Activated CD8-positive, alpha-beta T cell treated with anti-CD3 and anti-CD28 coated beads, Interleukin-2, amount 10 ng/mL, durations not matched to agents 7 days and 5 days (primary cell): ENCODE data around the gene RNF224. TPM values are rescaled to one million over a fixed set of nuclear protein-coding genes. Genes with fewer than 3 reads are reported as not detected.

Experiments
- ATAC-seq: fragments of 150-1000 bp; cut with Tn5 transposase; one replicate; pipeline ENCODE4 v1.10.0; 2021; ENCODE audit warnings: moderate library complexity
- CTCF ChIA-PET: fragments of 350-600 bp; sonication (Branson Sonifier 250); formaldehyde crosslinking; loops from one replicate; lab custom pipeline; 2021; ENCODE audit warnings: antibody characterized with exemption; lab: Charles Lee
- POLR2A ChIA-PET: fragments of 350-600 bp; sonication (Branson Sonifier 250); formaldehyde crosslinking; loops from one replicate; lab custom pipeline; 2021; ENCODE audit warnings: antibody characterized with exemption; lab: Charles Lee
- DNase-seq: peaks from one replicate; pipeline ENCODE4 v3.0.0-alpha.2; 2020
- H3K27ac Mint-ChIP-seq: one replicate; pipeline ENCODE4 v1.8.0; 2021; ENCODE audit warnings: mild to moderate bottlenecking, mixed read lengths
- H3K27me3 Mint-ChIP-seq: one replicate; pipeline ENCODE4 v1.8.0; 2021; ENCODE audit warnings: low read depth, mixed read lengths
- H3K36me3 Mint-ChIP-seq: one replicate; pipeline ENCODE4 v1.8.0; 2021; ENCODE audit warnings: low read depth, mixed read lengths
- H3K4me1 Mint-ChIP-seq: one replicate; pipeline ENCODE4 v1.8.0; 2021; ENCODE audit warnings: low read depth, mixed read lengths
- H3K4me3 Mint-ChIP-seq: one replicate; pipeline ENCODE4 v1.8.0; 2021; ENCODE audit warnings: mild to moderate bottlenecking, mixed read lengths
- H3K9me3 Mint-ChIP-seq: one replicate; pipeline ENCODE4 v1.8.0; 2022; ENCODE audit warnings: mixed read lengths; ENCODE audit not compliant: insufficient read depth
- total RNA-seq, 2 experiments: library from RNA; stranded (reverse); gene quantifications; one replicate each; pipeline ENCODE4 v1.2.3, GENCODE V29; 2021

The RNF224 gene
- total RNA-seq, 2 experiments from 2014 or later = not detected

- Mint-ChIP-seq H3K9me3 (no peaks in the 10 kb centered on the region), H3K27me3 (no peaks in the 10 kb centered on the region), H3K4me3 (peak overlapping the region; percentile 86), H3K4me1 (peaks cover 43% of the 10 kb centered on the region), H3K36me3 (peaks cover 8% of the 10 kb centered on the region), H3K27ac (peak overlapping the region; percentile 86)
- POLR2A ChIA-PET = interaction anchor here (0.6 to 1.9 kb wide), 9 partner anchors 13 to 394 kb away, joined by 3 to 20 read pairs (median 4); partner anchors contain the start of genes ANAPC2, NELFB, SSNA1 and TUBB4B
- DNase-seq (no peak), ATAC-seq (no peak)
- CTCF ChIA-PET = interaction anchor here (0.6 to 1.9 kb wide), 8 partner anchors 9 to 133 kb away, joined by 3 to 13 read pairs (median 4); partner anchors contain the start of genes ANAPC2 and SSNA1
These were observed 26.0 kb upstream of the RNF224 start for GRCh38 chr9:137201205-137201868.

GRCh38 chr9:137202966-137203365, 24.3 kb upstream of the RNF224 start:
- DNase-seq (no peak), ATAC-seq (no peak)
- no peaks in the 10 kb centered on the region for H3K9me3 Mint-ChIP-seq
- no peaks in the 10 kb centered on the region for H3K27me3 Mint-ChIP-seq
- POLR2A ChIA-PET = interaction anchor here (1.0 kb wide), 1 partner anchor 14 kb away, joined by 3 read pairs; the partner anchor contains the start of genes ANAPC2 and SSNA1
- CTCF ChIA-PET = interaction anchor here (0.9 to 1.1 kb wide), 2 partner anchors 24 to 34 kb away, joined by 3 read pairs; partner anchors contain the start of gene RNF224
- no peak overlapping the region for H3K27ac Mint-ChIP-seq
- peaks cover 20% of the 10 kb centered on the region for H3K36me3 Mint-ChIP-seq
- H3K4me3 Mint-ChIP-seq = no peak overlapping the region
- peaks cover 57% of the 10 kb centered on the region for H3K4me1 Mint-ChIP-seq

DNA sequence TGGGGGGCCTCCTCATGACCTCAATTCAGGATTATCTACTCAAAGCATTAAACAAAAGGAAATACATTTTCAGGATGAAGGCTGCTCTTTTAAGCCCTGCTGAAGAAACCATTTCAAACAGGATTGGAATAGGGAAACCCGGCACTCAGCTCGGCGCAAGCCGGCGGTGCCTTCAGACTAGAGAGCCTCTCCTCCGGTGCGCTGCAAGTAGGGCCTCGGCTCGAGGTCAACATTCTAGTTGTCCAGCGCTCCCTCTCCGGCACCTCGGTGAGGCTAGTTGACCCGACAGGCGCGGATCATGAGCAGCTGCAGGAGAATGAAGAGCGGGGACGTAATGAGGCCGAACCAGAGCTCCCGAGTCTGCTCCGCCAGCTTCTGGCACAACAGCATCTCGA, 22.6 kb upstream of the RNF224 start:
- Mint-ChIP-seq H3K36me3 (peaks cover 31% of the 10 kb centered on the region), H3K4me3 (peak overlapping the region; percentile 94), H3K27ac (peak overlapping the region; percentile 97), H3K9me3 (no peaks in the 10 kb centered on the region), H3K27me3 (no peaks in the 10 kb centered on the region), H3K4me1 (peaks cover 51% of the 10 kb centered on the region)
- POLR2A ChIA-PET = interaction anchor here (0.6 to 2.6 kb wide), 9 partner anchors 9 to 109 kb away, joined by 3 to 12 read pairs (median 4); partner anchors contain the start of genes RNF208 and SSNA1
- no peak for DNase-seq
- no peak for ATAC-seq
- CTCF ChIA-PET = interaction anchor here (0.9 to 1.8 kb wide), 7 partner anchors 16 to 302 kb away, joined by 3 to 7 read pairs (median 3); partner anchors contain the start of gene SSNA1

DNA sequence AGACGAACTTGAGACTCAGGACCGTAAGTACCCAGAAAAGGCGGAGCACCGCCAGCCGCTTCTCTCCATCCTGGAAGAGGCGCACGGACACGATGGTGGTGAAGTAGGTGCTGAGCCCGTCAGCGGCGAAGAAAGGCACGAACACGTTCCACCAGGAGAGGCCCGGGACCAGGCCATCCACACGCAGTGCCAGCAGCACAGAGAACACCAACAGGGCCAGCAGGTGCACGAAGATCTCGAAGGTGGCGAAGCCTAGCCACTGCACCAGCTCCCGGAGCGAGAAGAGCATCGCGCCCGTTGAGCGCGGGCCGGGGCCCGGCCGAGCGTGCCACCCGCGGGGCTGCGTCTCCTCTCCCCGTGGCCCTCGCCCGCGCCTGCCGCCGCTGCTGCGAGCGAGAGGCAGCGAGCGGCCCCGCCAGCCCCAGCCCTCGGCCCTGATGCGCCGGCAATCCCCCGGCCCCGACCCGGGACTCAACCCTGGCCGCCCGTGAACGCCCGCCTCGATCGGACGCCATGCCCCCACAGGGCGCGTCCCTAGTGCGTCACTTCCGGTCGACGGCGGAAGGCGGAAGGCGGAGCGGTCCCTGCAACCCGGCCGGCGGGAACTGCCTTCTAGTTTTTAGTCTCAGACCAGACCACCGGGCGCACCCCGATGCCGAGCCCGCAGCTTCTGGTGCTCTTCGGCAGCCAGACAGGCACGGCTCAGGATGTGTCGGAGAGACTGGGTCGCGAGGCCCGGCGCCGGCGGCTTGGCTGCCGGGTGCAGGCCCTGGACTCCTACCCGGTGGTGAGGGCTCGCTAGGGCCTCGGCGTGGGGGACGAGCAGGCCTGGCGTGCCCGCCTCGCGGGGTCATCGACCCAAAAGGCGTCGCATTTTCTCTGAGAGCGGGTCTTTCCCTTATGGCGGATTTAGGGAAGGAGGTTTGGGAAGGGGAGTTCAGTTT, 21.9 kb upstream of the RNF224 start, which contains the start of the genes NDOR1 and TMEM203:
Gene NDOR1 (plus strand): TSS at position 575 of the 944 bp plus-strand sequence. CDS start 78 bp downstream, at position 653.
Gene TMEM203 (minus strand): TSS at position 523 of the 944 bp plus-strand sequence. CDS start 234 bp downstream, at position 289.
- POLR2A ChIA-PET = interaction anchor here (0.7 to 2.6 kb wide), 10 partner anchors 10 to 110 kb away, joined by 4 to 12 read pairs (median 4); partner anchors contain the start of genes RNF208 and SSNA1
- Mint-ChIP-seq H3K4me3 (peak within 1 kb of the TSS; percentile 94), H3K27ac (peak within 1 kb of the TSS; percentile 97)

GRCh38 chr9:137206602-137207001, 20.7 kb upstream of the RNF224 start:
- no peak for DNase-seq
- no peaks in the 10 kb centered on the region for H3K27me3 Mint-ChIP-seq
- H3K36me3 Mint-ChIP-seq = peaks cover 37% of the 10 kb centered on the region
- peak overlapping the region; percentile 94 for H3K4me3 Mint-ChIP-seq
- no peaks in the 10 kb centered on the region for H3K9me3 Mint-ChIP-seq
- CTCF ChIA-PET = interaction anchor here (1.4 to 1.6 kb wide), 2 partner anchors 30 to 171 kb away, joined by 3 to 5 read pairs; no protein-coding TSS in a partner anchor
- ATAC-seq = no peak
- H3K4me1 Mint-ChIP-seq = peaks cover 44% of the 10 kb centered on the region
- peak overlapping the region; percentile 97 for H3K27ac Mint-ChIP-seq
- POLR2A ChIA-PET = interaction anchor here (0.8 to 2.6 kb wide), 4 partner anchors 16 to 76 kb away, joined by 3 to 12 read pairs (median 6); partner anchors contain the start of gene RNF208

More for the DNA sequence above, 21.9 kb upstream of the RNF224 start, which contains the start of the genes NDOR1 and TMEM203:
- DNase-seq (peak; percentile 96), ATAC-seq (peak; percentile 57)
- peaks cover 33% of the 10 kb centered on the region for H3K36me3 Mint-ChIP-seq
- peaks cover 51% of the 10 kb centered on the region for H3K4me1 Mint-ChIP-seq
- H3K9me3 Mint-ChIP-seq = no peaks in the 10 kb centered on the region
- CTCF ChIA-PET = interaction anchor here (0.9 to 1.8 kb wide), 7 partner anchors 17 to 303 kb away, joined by 3 to 7 read pairs (median 4); partner anchors contain the start of gene SSNA1
- no peaks in the 10 kb centered on the region for H3K27me3 Mint-ChIP-seq

DNA sequence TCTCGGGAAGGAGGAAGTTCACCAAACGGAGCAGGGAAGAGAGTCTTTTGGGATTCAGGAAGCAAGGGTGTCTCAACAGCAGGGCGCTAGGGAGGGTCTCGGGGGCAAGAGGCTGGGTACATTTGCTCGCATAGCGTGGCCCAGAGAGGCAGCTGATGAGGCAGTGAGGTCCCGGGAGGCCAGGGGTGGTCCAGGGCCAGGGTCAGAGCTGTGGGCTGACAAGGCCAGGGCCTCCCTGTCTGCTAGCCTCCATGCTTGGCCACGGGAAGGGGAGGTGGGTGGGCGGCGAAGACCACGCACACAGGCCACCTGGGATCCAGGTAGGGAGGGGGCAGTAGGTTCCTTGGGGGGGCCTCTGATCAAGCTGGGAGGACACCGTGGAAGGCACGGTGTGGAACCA, 15.8 kb upstream of the RNF224 start:
- Mint-ChIP-seq H3K9me3 (no peaks in the 10 kb centered on the region), H3K27me3 (no peaks in the 10 kb centered on the region), H3K36me3 (peaks cover 27% of the 10 kb centered on the region), H3K27ac (no peak overlapping the region), H3K4me1 (peaks cover 16% of the 10 kb centered on the region), H3K4me3 (no peak overlapping the region)
- ChIA-PET POLR2A (no interaction called here), CTCF (no interaction called here)
- no peak for DNase-seq
- ATAC-seq = no peak

- no peak overlapping the region for H3K4me3 Mint-ChIP-seq
- no peak overlapping the region for H3K27ac Mint-ChIP-seq
- H3K9me3 Mint-ChIP-seq = no peaks in the 10 kb centered on the region
- H3K36me3 Mint-ChIP-seq = peaks cover 18% of the 10 kb centered on the region
- ChIA-PET POLR2A (no interaction called here), CTCF (no interaction called here)
- no peak for ATAC-seq
- H3K4me1 Mint-ChIP-seq = peaks cover 6% of the 10 kb centered on the region
- H3K27me3 Mint-ChIP-seq = no peaks in the 10 kb centered on the region
- DNase-seq = no peak
These were observed 14.8 kb upstream of the RNF224 start for GRCh38 chr9:137212520-137212919.

GRCh38 chr9:137213160-137214060, 13.9 kb upstream of the RNF224 start:
- no peak for ATAC-seq
- ChIA-PET POLR2A (interaction anchor here (0.9 kb wide), 1 partner anchor 98 kb away, joined by 3 read pairs; no protein-coding TSS in a partner anchor), CTCF (no interaction called here)
- no peaks in the 10 kb centered on the region for H3K9me3 Mint-ChIP-seq
- H3K4me3 Mint-ChIP-seq = no peak overlapping the region
- no peak for DNase-seq
- peaks cover 3% of the 10 kb centered on the region for H3K4me1 Mint-ChIP-seq
- no peak overlapping the region for H3K27ac Mint-ChIP-seq
- H3K36me3 Mint-ChIP-seq = peaks cover 15% of the 10 kb centered on the region
- no peaks in the 10 kb centered on the region for H3K27me3 Mint-ChIP-seq

DNA sequence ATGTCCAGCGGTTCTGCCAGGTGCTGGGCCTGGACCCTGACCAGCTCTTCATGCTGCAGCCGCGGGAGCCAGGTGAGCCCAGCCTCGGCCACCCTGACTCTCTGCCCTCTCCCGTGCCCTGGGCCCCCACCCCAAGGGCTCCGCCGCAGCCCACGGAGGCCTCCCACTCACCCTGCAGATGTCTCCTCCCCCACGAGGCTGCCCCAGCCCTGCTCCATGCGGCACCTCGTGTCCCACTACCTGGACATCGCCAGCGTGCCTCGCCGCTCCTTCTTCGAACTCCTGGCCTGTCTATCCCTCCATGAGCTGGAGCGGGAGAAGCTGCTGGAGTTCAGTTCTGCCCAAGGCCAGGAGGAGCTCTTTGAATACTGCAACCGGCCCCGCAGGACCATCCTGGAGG, 12.7 kb upstream of the RNF224 start:
- H3K9me3 Mint-ChIP-seq = no peaks in the 10 kb centered on the region
- peaks cover 6% of the 10 kb centered on the region for H3K36me3 Mint-ChIP-seq
- H3K27me3 Mint-ChIP-seq = no peaks in the 10 kb centered on the region
- no peak overlapping the region for H3K27ac Mint-ChIP-seq
- no peak for ATAC-seq
- H3K4me1 Mint-ChIP-seq = no peaks in the 10 kb centered on the region
- no peak for DNase-seq
- POLR2A ChIA-PET = interaction anchor here (1.2 kb wide), 1 partner anchor 26 kb away, joined by 3 read pairs; no protein-coding TSS in a partner anchor
- H3K4me3 Mint-ChIP-seq = no peak overlapping the region
- CTCF ChIA-PET = no interaction called here
